HEK293 (cell line): ENCODE measurements around the gene SLC9A9.

Source experiments
- CTCF ChIP-seq: fragments of 450-650 bp; formaldehyde crosslinking; IDR thresholded peaks from 2 replicates; pipeline ENCODE4 v1.5.1; 2016; ENCODE audit warnings: missing biosample characterization, missing genetic modification characterization
- REST ChIP-seq: fragments of 450-650 bp; formaldehyde crosslinking; IDR thresholded peaks from 2 replicates; pipeline ENCODE4 v1.5.1; 2016; ENCODE audit warnings: missing biosample characterization, missing genetic modification characterization
- ZNF121 ChIP-seq: fragments of 450-650 bp; formaldehyde crosslinking; IDR thresholded peaks from 2 replicates; pipeline ENCODE4 v1.5.1; 2016; ENCODE audit warnings: missing biosample characterization, missing genetic modification characterization
- ZNF280D ChIP-seq: fragments of 450-650 bp; formaldehyde crosslinking; IDR thresholded peaks from 2 replicates; pipeline ENCODE4 v1.5.1; 2016; ENCODE audit warnings: missing biosample characterization, missing genetic modification characterization

- no peak for TF ChIP-seq ZNF121
- TF ChIP-seq CTCF (tag by site-specific recombination): no peak
- no peak for TF ChIP-seq REST
- TF ChIP-seq ZNF280D (tag by site-specific recombination): no peak
These were observed 322.2 kb downstream of the SLC9A9 start for GRCh38 chr3:143526011-143526545.
